Measurements from ENCODE around the gene TGFB2.

DNA sequence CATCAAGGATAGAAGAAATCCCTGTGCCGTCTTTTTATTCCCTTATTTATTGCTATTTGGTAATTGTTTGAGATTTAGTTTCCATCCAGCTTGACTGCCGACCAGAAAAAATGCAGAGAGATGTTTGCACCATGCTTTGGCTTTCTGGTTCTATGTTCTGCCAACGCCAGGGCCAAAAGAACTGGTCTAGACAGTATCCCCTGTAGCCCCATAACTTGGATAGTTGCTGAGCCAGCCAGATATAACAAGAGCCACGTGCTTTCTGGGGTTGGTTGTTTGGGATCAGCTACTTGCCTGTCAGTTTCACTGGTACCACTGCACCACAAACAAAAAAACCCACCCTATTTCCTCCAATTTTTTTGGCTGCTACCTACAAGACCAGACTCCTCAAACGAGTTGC lies 99.0 kb downstream of the TGFB2 start:
- TF ChIP-seq CTCF (IDR thresholded peaks at IDR 0.05; ENCODE audit: insufficient read depth, low read length) (no peak), POLR2AphosphoS5 (IDR thresholded peaks at IDR 0.05; ENCODE audit: low read depth) (no peak), SPI1 (IDR thresholded peaks at IDR 0.05; ENCODE audit: borderline replicate concordance, low read depth) (no peak), GABPA (IDR thresholded peaks at IDR 0.05; ENCODE audit: low read depth) (no peak)
- TF ChIP-seq, protein P1, sequence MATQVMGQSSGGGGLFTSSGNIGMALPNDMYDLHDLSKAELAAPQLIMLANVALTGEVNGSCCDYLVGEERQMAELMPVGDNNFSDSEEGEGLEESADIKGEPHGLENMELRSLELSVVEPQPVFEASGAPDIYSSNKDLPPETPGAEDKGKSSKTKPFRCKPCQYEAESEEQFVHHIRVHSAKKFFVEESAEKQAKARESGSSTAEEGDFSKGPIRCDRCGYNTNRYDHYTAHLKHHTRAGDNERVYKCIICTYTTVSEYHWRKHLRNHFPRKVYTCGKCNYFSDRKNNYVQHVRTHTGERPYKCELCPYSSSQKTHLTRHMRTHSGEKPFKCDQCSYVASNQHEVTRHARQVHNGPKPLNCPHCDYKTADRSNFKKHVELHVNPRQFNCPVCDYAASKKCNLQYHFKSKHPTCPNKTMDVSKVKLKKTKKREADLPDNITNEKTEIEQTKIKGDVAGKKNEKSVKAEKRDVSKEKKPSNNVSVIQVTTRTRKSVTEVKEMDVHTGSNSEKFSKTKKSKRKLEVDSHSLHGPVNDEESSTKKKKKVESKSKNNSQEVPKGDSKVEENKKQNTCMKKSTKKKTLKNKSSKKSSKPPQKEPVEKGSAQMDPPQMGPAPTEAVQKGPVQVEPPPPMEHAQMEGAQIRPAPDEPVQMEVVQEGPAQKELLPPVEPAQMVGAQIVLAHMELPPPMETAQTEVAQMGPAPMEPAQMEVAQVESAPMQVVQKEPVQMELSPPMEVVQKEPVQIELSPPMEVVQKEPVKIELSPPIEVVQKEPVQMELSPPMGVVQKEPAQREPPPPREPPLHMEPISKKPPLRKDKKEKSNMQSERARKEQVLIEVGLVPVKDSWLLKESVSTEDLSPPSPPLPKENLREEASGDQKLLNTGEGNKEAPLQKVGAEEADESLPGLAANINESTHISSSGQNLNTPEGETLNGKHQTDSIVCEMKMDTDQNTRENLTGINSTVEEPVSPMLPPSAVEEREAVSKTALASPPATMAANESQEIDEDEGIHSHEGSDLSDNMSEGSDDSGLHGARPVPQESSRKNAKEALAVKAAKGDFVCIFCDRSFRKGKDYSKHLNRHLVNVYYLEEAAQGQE (IDR thresholded peaks at IDR 0.05; ENCODE audit: insufficient replicate concordance, low read depth): no peak
